GM12874 (cell line): ENCODE results near the gene RFLNA.

ENCODE experiments used
- TF ChIP-seq, protein P1 (sequence below): IDR thresholded peaks from 2 replicates; pipeline ENCODE4 v1.5.1; 2011; ENCODE audit warnings: low read depth, mild to moderate bottlenecking, control low read depth, low read length, moderate library complexity; ENCODE audit not compliant: insufficient read depth

Gene RFLNA

DNA sequence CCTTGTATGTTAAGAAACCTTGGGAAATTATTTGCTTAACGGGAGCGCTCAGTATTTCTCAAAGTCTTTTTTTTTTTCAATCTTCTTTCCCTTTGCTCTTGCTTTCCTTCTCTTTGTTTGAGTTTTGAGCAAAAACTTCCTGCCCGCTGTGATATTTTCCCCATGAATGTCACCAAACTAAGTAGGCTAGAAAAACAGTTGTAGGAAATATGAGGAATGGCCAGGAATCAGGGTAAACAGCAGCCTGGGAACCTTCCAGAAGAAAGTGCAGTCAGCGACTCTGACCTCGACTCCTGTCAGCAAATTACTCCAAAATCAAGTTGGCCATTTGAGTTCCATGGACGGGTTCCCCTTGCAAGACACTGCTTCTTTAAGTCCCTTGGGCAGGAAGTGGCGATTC, 11.6 kb upstream of the RFLNA start:
- TF ChIP-seq, protein P1, sequence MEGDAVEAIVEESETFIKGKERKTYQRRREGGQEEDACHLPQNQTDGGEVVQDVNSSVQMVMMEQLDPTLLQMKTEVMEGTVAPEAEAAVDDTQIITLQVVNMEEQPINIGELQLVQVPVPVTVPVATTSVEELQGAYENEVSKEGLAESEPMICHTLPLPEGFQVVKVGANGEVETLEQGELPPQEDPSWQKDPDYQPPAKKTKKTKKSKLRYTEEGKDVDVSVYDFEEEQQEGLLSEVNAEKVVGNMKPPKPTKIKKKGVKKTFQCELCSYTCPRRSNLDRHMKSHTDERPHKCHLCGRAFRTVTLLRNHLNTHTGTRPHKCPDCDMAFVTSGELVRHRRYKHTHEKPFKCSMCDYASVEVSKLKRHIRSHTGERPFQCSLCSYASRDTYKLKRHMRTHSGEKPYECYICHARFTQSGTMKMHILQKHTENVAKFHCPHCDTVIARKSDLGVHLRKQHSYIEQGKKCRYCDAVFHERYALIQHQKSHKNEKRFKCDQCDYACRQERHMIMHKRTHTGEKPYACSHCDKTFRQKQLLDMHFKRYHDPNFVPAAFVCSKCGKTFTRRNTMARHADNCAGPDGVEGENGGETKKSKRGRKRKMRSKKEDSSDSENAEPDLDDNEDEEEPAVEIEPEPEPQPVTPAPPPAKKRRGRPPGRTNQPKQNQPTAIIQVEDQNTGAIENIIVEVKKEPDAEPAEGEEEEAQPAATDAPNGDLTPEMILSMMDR = no peak

DNA sequence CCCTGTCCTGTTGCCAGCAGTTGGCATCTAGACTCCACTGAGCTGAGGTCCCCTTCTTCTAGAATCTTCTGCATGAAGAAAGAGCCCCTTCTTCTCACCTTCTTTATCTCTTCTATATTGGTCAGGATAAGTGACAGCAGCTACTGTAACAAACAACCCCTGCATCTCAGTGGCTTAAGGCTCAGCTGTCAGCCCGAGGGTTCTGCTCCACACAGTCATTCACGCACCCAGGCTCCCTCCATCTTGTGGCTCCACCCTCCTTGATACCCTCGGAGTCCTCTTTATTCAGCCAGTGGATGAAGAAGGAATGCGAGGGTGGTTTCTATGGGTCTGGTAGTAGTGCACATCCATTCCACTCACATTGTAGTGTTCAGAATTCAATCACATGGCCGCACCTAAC, 10.5 kb upstream of the RFLNA start:
- TF ChIP-seq, protein P1 = no peak

- TF ChIP-seq, protein P1 = no peak
Observed at GRCh38 chr12:124286414-124286813, 8.5 kb upstream of the RFLNA start.

DNA sequence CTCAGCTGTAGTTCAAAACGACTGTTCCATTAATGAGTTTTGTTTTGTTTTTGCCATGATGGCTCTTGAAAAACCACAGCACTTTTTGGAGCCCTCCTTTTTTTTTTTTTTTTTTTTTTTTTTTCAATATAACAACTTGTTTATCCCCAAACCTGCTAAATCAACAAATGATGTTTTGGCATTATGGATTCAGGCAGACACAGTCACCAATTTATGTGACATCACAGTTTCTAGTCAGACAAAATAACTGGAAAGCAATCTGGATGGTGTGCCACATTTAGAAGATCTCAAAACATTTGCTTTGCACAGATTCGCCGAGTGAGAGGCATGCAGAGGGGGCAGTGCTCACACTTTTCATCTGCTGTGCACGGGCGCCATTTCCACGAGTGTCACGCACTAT, 7.9 kb upstream of the RFLNA start:
- TF ChIP-seq, protein P1 = no peak

DNA sequence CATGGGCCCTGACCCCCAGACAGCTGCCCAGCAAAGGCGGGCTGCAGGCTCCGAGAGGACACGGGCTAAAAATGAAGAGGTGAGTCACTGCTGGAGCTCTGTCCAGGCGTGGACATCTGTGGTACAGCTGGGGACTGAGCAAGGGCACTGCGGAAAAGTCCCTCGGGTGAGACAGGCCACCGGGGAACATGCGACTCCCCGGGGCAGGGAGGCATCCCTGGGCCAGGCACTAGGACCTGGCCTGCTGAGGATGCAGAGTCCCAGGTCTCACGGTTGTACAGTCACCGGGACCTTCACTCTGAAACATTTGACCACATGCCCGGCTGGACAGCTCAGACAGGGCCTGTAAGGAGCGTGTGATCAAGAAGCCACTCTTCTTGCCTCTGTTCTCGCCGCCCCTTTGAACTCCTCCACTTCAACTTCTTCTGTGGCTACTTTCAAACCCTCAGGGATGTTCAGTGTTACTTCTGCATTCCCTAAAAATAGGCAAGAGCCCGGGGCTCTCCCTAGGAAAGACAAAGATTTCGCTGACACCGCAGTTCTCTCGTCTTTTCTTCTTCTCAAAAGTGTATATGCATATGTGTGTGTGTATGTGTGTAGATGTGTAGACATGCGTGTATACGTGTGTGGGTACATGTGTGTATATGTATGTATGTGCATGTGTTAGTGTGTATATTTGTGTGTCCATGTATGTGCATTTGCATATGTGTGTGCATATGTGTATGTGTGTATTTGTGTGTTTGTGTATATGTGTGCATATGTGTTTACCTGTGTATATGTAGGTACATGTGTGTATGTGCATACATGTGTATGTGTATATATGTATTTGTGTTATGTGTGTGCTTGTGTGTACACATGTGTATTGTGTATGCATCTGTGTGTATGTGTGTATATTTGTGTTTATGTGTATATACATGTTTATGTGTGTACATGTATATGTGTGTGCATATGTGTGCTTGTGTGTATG, 5.0 kb upstream of the RFLNA start:
- TF ChIP-seq, protein P1 = no peak

DNA sequence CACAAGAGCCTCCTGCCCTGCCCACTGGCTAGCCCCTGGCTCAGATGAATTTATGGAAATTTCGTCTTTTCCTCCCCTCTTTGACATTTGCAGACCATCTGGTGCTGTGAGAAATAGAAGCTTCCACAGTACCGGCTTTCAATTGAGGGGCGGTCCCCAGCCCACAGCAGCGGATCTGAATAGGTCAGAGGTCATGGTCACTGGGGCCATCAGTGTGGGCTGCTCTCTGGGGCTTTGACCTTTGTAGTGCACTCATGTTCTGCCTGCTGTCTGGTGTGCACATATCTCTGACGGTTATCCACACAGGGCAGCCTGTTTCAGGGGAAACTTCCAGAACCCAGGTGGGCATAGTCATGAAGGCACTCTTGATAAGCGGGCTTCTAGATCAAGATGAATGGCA, 2.5 kb upstream of the RFLNA start:
- TF ChIP-seq, protein P1 = no peak

GRCh38 chr12:124293286-124294003, 1.4 kb upstream of the RFLNA start:
- TF ChIP-seq, protein P1 = no peak
